PC-9 (cell line): ENCODE measurements around the gene RFX4. TPM values are rescaled to one million over a fixed set of nuclear protein-coding genes. Genes with fewer than 3 reads are reported as not detected.

Experiments
- BruUV-seq: library from RNA; stranded (reverse); fragments of 400-500 nt; replicated peaks from 2 replicates; lab custom pipeline; 2021; lab: Mats Ljungman, UMichigan
- CTCF ChIA-PET: fragments of 300-600 bp; sonication (Branson Sonifier 250); formaldehyde crosslinking; loops from one replicate; lab custom pipeline; 2022; ENCODE audit warnings: antibody characterized with exemption; lab: Charles Lee
- POLR2A ChIA-PET: fragments of 300-600 bp; sonication (Branson Sonifier 250); formaldehyde crosslinking; loops from one replicate; lab custom pipeline; 2022; ENCODE audit warnings: antibody characterized with exemption; ENCODE audit not compliant: unreplicated experiment; lab: Charles Lee
- DNase-seq, 2 experiments: peaks; one replicate each; pipeline versions ENCODE4 v3.0.0 to v3.0.0-alpha.2; 2015 to 2022; ENCODE audit warnings: mixed read lengths in 1 of 2
- H2AFZ ChIP-seq: fragments of 200-600 bp; sonication (generic); 2 replicates; pipeline ENCODE4 v1.8.1; 2017; ENCODE audit warnings: antibody characterized with exemption
- H3F3A ChIP-seq: fragments of 200-600 bp; sonication (generic); 2 replicates; pipeline ENCODE4 v1.8.1; 2017; ENCODE audit warnings: antibody characterized with exemption, mild to moderate bottlenecking, low read depth; ENCODE audit not compliant: insufficient read depth
- H3K27ac ChIP-seq: fragments of 200-600 bp; sonication (generic); 2 replicates; pipeline ENCODE4 v1.6.1; 2016; ENCODE audit warnings: mixed run types
- H3K27me3 ChIP-seq: fragments of 200-600 bp; sonication (generic); 2 replicates; pipeline ENCODE4 v1.6.1; 2016; ENCODE audit warnings: low read depth, mixed run types; ENCODE audit not compliant: insufficient read depth
- H3K36me3 ChIP-seq: fragments of 200-600 bp; sonication (generic); 2 replicates; pipeline ENCODE4 v1.6.1; 2016; ENCODE audit warnings: low read depth, mixed run types
- H3K4me1 ChIP-seq: fragments of 200-600 bp; sonication (generic); replicated peaks from 2 replicates; pipeline ENCODE4 v1.6.1; 2016; ENCODE audit warnings: mixed run types; ENCODE audit not compliant: insufficient read depth
- H3K4me2 ChIP-seq: fragments of 200-600 bp; sonication (generic); 2 replicates; pipeline ENCODE4 v1.6.1; 2017; ENCODE audit warnings: mixed run types
- H3K4me3 ChIP-seq: fragments of 200-600 bp; sonication (generic); 2 replicates; pipeline ENCODE4 v1.6.1; 2016; ENCODE audit warnings: mixed run types
- H3K79me2 ChIP-seq: fragments of 200-600 bp; sonication (generic); 2 replicates; pipeline ENCODE4 v1.6.1; 2017; ENCODE audit warnings: low read depth, mixed run types
- H3K9me2 ChIP-seq: fragments of 200-600 bp; sonication (generic); 2 replicates; pipeline ENCODE4 v1.8.1; 2017; ENCODE audit warnings: mild to moderate bottlenecking; ENCODE audit not compliant: insufficient read depth
- H3K9me3 ChIP-seq: fragments of 200-600 bp; sonication (generic); 2 replicates; pipeline ENCODE4 v1.8.1; 2016; ENCODE audit warnings: low read depth; ENCODE audit not compliant: insufficient read depth
- H4K20me1 ChIP-seq: fragments of 200-600 bp; sonication (generic); 2 replicates; pipeline ENCODE4 v1.8.1; 2017; ENCODE audit not compliant: insufficient read depth
- CTCF ChIP-seq: fragments of 200-600 bp; sonication (generic); conservative IDR thresholded peaks from 2 replicates; pipeline ENCODE4 v1.6.1; 2017; ENCODE audit warnings: mixed run types, antibody characterized with exemption, mild to moderate bottlenecking, moderate library complexity
- EZH2 ChIP-seq: fragments of 200-600 bp; sonication (generic); IDR thresholded peaks from 2 replicates; pipeline ENCODE4 v1.8.0; 2017; ENCODE audit warnings: antibody characterized with exemption, low read depth
- intact Hi-C: fragments of 100-400 bp; cut with micrococcal nuclease; formaldehyde crosslinking; loops from one replicate; pipeline ENCODE4 v1.10.0; 2022; ENCODE audit not compliant: unreplicated experiment
- total RNA-seq: library from RNA; stranded (reverse); gene quantifications from 2 replicates; pipeline ENCODE4 v1.2.3, GENCODE V29; 2021

Gene RFX4
- total RNA-seq, 1 experiment from 2014 or later: not detected

GRCh38 chr12:106679574-106679973 lies 96.8 kb downstream of the RFX4 start:
- H3F3A ChIP-seq: no peaks in the 10 kb centered on the region
- ChIA-PET POLR2A (no interaction called here), CTCF (no interaction called here)

GRCh38 chr12:106680280-106680679 lies 97.5 kb downstream of the RFX4 start:
- no peak overlapping the region for H2AFZ ChIP-seq
- CTCF ChIA-PET: no interaction called here
- intact Hi-C loops: no loop called here

More at GRCh38 chr12:106679574-106679973, 96.8 kb downstream of the RFX4 start:
- Histone ChIP-seq H2AFZ (no peak overlapping the region), H3K4me1 (no peaks in the 10 kb centered on the region), H3K4me3 (no peak overlapping the region), H3K4me2 (no peak overlapping the region), H3K9me3 (no peaks in the 10 kb centered on the region), H3K36me3 (no peaks in the 10 kb centered on the region), H4K20me1 (no peaks in the 10 kb centered on the region), H3K27ac (no peak overlapping the region), H3K9me2 (no peaks in the 10 kb centered on the region), H3K27me3 (no peaks in the 10 kb centered on the region; the same call in 1 of the 2 replicates), H3K79me2 (no peaks in the 10 kb centered on the region)
- no TSS peak for BruUV-seq
- DNase-seq: no peak
- intact Hi-C loops: no loop called here
- TF ChIP-seq CTCF (no peak), EZH2 (no peak)

GRCh38 chr12:106681210-106681609 lies 98.4 kb downstream of the RFX4 start:
- Histone ChIP-seq H3F3A (no peaks in the 10 kb centered on the region), H3K27me3 (no peaks in the 10 kb centered on the region; the same call in 1 of the 2 replicates), H3K4me2 (no peak overlapping the region), H3K9me2 (no peaks in the 10 kb centered on the region), H3K79me2 (no peaks in the 10 kb centered on the region), H2AFZ (no peak overlapping the region), H3K4me3 (no peak overlapping the region), H3K27ac (no peak overlapping the region), H3K9me3 (no peaks in the 10 kb centered on the region), H3K36me3 (no peaks in the 10 kb centered on the region), H4K20me1 (no peaks in the 10 kb centered on the region), H3K4me1 (no peaks in the 10 kb centered on the region)
- CTCF ChIA-PET: no interaction called here
- no TSS peak for BruUV-seq
- intact Hi-C loops: no loop called here
- TF ChIP-seq EZH2 (no peak), CTCF (no peak)
- DNase-seq: no peak
- POLR2A ChIA-PET: no interaction called here

More at GRCh38 chr12:106680280-106680679, 97.5 kb downstream of the RFX4 start:
- Histone ChIP-seq H3K4me1 (no peaks in the 10 kb centered on the region), H3K36me3 (no peaks in the 10 kb centered on the region), H3K4me2 (no peak overlapping the region), H3K27me3 (no peaks in the 10 kb centered on the region; the same call in 1 of the 2 replicates), H3F3A (no peaks in the 10 kb centered on the region), H3K9me2 (no peaks in the 10 kb centered on the region), H3K79me2 (no peaks in the 10 kb centered on the region), H3K9me3 (no peaks in the 10 kb centered on the region), H4K20me1 (no peaks in the 10 kb centered on the region), H3K4me3 (no peak overlapping the region), H3K27ac (no peak overlapping the region)
- DNase-seq: no peak
- POLR2A ChIA-PET: no interaction called here
- no peak for TF ChIP-seq CTCF
- no peak for TF ChIP-seq EZH2
- no TSS peak for BruUV-seq
